B cell (primary cell): Measurements from ENCODE around the gene APBA3. TPM values are rescaled to one million over a fixed set of nuclear protein-coding genes. Genes with fewer than 3 reads are reported as not detected.

ENCODE experiments used
- ATAC-seq: fragments of 200-7000 bp; cut with Tn5 transposase; one replicate; pipeline ENCODE4 v1.10.0; 2021; ENCODE audit warnings: low read depth, mild to moderate bottlenecking, moderate number of reproducible peaks, moderate library complexity
- CTCF ChIA-PET: fragments of 350-600 bp; sonication (Branson Sonifier 250); formaldehyde crosslinking; loops from one replicate; lab custom pipeline; 2021; ENCODE audit warnings: antibody characterized with exemption, inconsistent platforms; lab: Charles Lee
- POLR2A ChIA-PET: fragments of 350-600 bp; sonication (Branson Sonifier 250); formaldehyde crosslinking; loops from one replicate; lab custom pipeline; 2021; ENCODE audit warnings: antibody characterized with exemption; lab: Charles Lee
- DNase-seq: peaks from one replicate; pipeline ENCODE4 v3.0.0; 2013
- H2AFZ ChIP-seq: 2 replicates; pipeline ENCODE4 v1.6.1; 2012; ENCODE audit warnings: mild to moderate bottlenecking, low read depth, low read length; ENCODE audit not compliant: insufficient read depth, poor library complexity, severe bottlenecking
- H3K27ac ChIP-seq, 2 donors: 1 replicate in 1 of 2; 2 replicates in 1 of 2; pipeline ENCODE4 v1.5.1; 2012 to 2013; ENCODE audit warnings: low read length in 2 of 2, mild to moderate bottlenecking in 2 of 2, moderate library complexity in 1 of 2
- H3K27me3 ChIP-seq, 4 experiments: fragments of 200-600 bp in 1 of 4; sonication (generic) in 1 of 4; replicated peaks in 1 of 4; 1 replicate in 2 of 4; 2 replicates in 2 of 4; pipeline versions ENCODE4 v1.6.1 to v1.7.0; 2013 to 2016; ENCODE audit warnings: low read length in 3 of 4, mild to moderate bottlenecking in 2 of 4, mixed read lengths in 1 of 4, moderate library complexity in 1 of 4; ENCODE audit not compliant: insufficient read depth in 4 of 4, control insufficient read depth in 3 of 4; ENCODE audit errors: control extremely low read depth in 1 of 4
- H3K36me3 ChIP-seq, 2 experiments: replicated peaks in 1 of 2; 1 replicate in 1 of 2; 2 replicates in 1 of 2; pipeline versions ENCODE4 v1.6.1 to v1.7.1; 2013; ENCODE audit warnings: low read length in 1 of 2; ENCODE audit not compliant: insufficient read depth in 2 of 2, control insufficient read depth in 1 of 2; ENCODE audit errors: control extremely low read depth in 1 of 2, extremely low read depth in 1 of 2
- H3K4me1 ChIP-seq, 2 donors: fragments of 200-600 bp in 1 of 2; sonication (generic) in 1 of 2; 1 replicate in 1 of 2; 2 replicates in 1 of 2; pipeline versions ENCODE4 v1.5.1 to v1.6.1; 2013 to 2017; ENCODE audit warnings: low read length in 2 of 2; ENCODE audit not compliant: control insufficient read depth in 2 of 2, insufficient read depth in 2 of 2
- H3K4me2 ChIP-seq: replicated peaks from 2 replicates; pipeline ENCODE3; 2012; ENCODE audit warnings: mild to moderate bottlenecking, low read depth, low read length; ENCODE audit not compliant: poor library complexity, severe bottlenecking
- H3K4me3 ChIP-seq, 5 experiments: fragments of 200-600 bp in 1 of 5; sonication (generic) in 1 of 5; 1 replicate in 3 of 5; 2 replicates in 2 of 5; pipeline versions ENCODE4 v1.5.1 to v1.7.0; 2011 to 2016; ENCODE audit warnings: low read length in 4 of 5, mild to moderate bottlenecking in 4 of 5, low read depth in 2 of 5, control low read depth in 1 of 5, moderate library complexity in 1 of 5; ENCODE audit not compliant: insufficient read depth in 1 of 5; ENCODE audit errors: control extremely low read depth in 1 of 5, extremely low read depth in 1 of 5
- H3K79me2 ChIP-seq: fragments of 200-600 bp; sonication (generic); one replicate; pipeline ENCODE4 v1.6.0; 2016; ENCODE audit warnings: low read length; ENCODE audit not compliant: control insufficient read depth, insufficient read depth
- H3K9ac ChIP-seq: fragments of 200-600 bp; sonication (generic); 2 replicates; pipeline ENCODE4 v1.6.1; 2017; ENCODE audit warnings: mild to moderate bottlenecking, low read length, moderate library complexity
- H3K9me3 ChIP-seq, 3 donors: one replicate each; pipeline versions ENCODE4 v1.6.1 to v1.7.1; 2013; ENCODE audit warnings: low read length in 2 of 3; ENCODE audit not compliant: control insufficient read depth in 2 of 3, insufficient read depth in 1 of 3; ENCODE audit errors: control extremely low read depth in 1 of 3
- H4K20me1 ChIP-seq: 2 replicates; pipeline ENCODE4 v1.6.0; 2012; ENCODE audit warnings: mild to moderate bottlenecking, low read length; ENCODE audit not compliant: insufficient read depth, control insufficient read depth, poor library complexity, severe bottlenecking
- H3K27ac Mint-ChIP-seq: one replicate; pipeline ENCODE4 v1.8.0; 2021; ENCODE audit warnings: mixed read lengths
- H3K27me3 Mint-ChIP-seq: one replicate; pipeline ENCODE4 v1.8.0; 2021; ENCODE audit warnings: mixed read lengths
- H3K4me1 Mint-ChIP-seq: one replicate; pipeline ENCODE4 v1.8.0; 2021; ENCODE audit warnings: mixed read lengths
- H3K4me3 Mint-ChIP-seq: one replicate; pipeline ENCODE4 v1.8.0; 2021; ENCODE audit warnings: mixed read lengths
- H3K9me3 Mint-ChIP-seq: one replicate; pipeline ENCODE4 v1.8.0; 2022; ENCODE audit warnings: mixed read lengths; ENCODE audit not compliant: insufficient read depth
- EZH2 ChIP-seq: IDR thresholded peaks from 2 replicates; pipeline ENCODE4 v1.6.1; 2012; ENCODE audit warnings: borderline replicate concordance, low read depth, mild to moderate bottlenecking, moderate library complexity, low read length; ENCODE audit not compliant: insufficient read depth, poor library complexity, severe bottlenecking
- WGBS: methylation state at CpG from one replicate; pipeline ENCODE4 v1.1.5; 2013; ENCODE audit warnings: missing lambda C conversion rate; ENCODE audit not compliant: insufficient coverage; 5-methylcytosine and 5-hydroxymethylcytosine counted together
- intact Hi-C: fragments of 100-400 bp; cut with micrococcal nuclease; formaldehyde crosslinking; loops from one replicate; pipeline ENCODE4 v1.10.0; 2022
- polyA plus RNA-seq: library from polyadenylated mRNA; depleted of rRNA; stranded (reverse); fragments of >200 nt; gene quantifications from 2 replicates; pipeline ENCODE4 v1.2.3, GENCODE V29; 2012
- total RNA-seq, 2 donors: library from RNA; stranded (reverse); fragments of 120-200 nt in 1 of 2; gene quantifications; 1 replicate in 1 of 2; 2 replicates in 1 of 2; pipeline versions ENCODE4 v1.2.3 to v1.2.4, GENCODE V29; 2013 to 2022
- TF ChIP-seq, protein P1 (sequence below): fragments of 200-600 bp; IDR thresholded peaks from one replicate; pipeline ENCODE4 v1.8.0; 2022; ENCODE audit warnings: antibody characterized with exemption, mild to moderate bottlenecking

APBA3 gene
- total and polyA plus RNA-seq, 2 donors (not counting 1 experiment from before 2014, with no cell fraction given), result 61.4 to 91.2 TPM

DNA sequence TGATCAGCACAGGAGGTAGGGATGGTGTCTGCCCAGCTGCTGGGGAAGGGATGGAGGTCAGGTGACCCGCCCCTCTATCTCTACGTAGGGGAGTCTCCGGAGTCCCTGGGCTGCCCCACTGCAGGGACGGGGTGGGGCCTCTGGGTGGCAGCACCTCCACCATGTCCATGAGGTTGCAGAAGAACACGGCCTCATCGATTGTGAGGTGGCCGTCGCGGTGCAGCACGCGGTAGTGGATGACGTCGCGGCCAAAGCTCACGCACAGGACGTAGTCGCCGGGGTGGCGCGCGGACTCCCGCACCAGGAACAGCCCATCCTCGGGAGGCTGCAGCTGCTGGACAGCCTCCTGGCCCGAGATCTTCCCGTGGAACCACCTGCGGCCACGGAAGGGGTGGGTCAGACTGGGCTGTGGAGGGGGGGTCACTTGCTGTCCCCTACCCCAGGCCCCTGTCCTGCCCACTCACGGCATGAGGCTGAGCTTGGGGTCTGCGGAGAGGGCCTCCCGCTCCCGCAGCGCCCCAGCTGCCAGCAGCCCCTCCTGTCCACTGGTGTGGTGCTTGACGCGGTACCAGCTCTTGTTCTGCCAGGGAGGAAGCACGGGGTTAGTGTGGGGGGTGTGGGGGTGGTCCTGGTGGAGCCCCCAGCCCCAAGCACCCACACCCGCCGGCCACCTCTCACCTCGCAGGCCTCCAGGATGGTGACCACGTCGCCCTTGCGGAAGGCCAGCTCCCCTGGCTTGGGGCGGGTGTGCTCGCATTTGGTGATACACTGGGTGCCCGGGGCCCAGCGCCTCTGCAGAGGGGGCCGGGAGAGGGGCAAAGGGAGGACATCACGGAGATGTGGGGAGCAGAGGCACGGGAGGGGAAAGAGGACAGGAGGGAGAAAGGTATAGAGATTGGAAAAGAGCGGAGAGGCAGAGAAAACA lies 22.4 kb upstream of the APBA3 start:
- peaks cover 19% of the 10 kb centered on the region for H3K4me1 Mint-ChIP-seq
- peak overlapping the region; percentile 79 for H3K4me3 Mint-ChIP-seq
- Histone ChIP-seq H3K9me3 (peaks cover 0 to 31% (median 21%) of the 10 kb centered on the region in 3 donors), H3K79me2 (no peaks in the 10 kb centered on the region), H3K36me3 (no peaks in the 10 kb centered on the region), H2AFZ (no peak overlapping the region), H3K27ac (no peak overlapping the region), H3K4me1 (peaks cover 11 to 13% of the 10 kb centered on the region in 2 donors), H4K20me1 (no peaks in the 10 kb centered on the region), H3K9ac (no peak overlapping the region), H3K4me3 (no peak overlapping the region), H3K4me2 (peak overlapping the region; percentile 95), H3K27me3 (peaks cover 0 to 2% (median 0%) of the 10 kb centered on the region in 4 experiments)
- H3K9me3 Mint-ChIP-seq, result peaks cover 12% of the 10 kb centered on the region
- H3K27me3 Mint-ChIP-seq, result no peaks in the 10 kb centered on the region
- 93% methylated on average over 41 of the region's 49 CpGs for WGBS
- intact Hi-C loops, result no loop called here
- DNase-seq (peak; percentile 36), ATAC-seq (peak; percentile 32)
- POLR2A ChIA-PET, result no interaction called here
- H3K27ac Mint-ChIP-seq, result no peak overlapping the region
- CTCF ChIA-PET, result interaction anchor here (1.0 kb wide), 1 partner anchor 38 kb away, joined by 3 read pairs; no protein-coding TSS in a partner anchor
- TF ChIP-seq, protein P1, sequence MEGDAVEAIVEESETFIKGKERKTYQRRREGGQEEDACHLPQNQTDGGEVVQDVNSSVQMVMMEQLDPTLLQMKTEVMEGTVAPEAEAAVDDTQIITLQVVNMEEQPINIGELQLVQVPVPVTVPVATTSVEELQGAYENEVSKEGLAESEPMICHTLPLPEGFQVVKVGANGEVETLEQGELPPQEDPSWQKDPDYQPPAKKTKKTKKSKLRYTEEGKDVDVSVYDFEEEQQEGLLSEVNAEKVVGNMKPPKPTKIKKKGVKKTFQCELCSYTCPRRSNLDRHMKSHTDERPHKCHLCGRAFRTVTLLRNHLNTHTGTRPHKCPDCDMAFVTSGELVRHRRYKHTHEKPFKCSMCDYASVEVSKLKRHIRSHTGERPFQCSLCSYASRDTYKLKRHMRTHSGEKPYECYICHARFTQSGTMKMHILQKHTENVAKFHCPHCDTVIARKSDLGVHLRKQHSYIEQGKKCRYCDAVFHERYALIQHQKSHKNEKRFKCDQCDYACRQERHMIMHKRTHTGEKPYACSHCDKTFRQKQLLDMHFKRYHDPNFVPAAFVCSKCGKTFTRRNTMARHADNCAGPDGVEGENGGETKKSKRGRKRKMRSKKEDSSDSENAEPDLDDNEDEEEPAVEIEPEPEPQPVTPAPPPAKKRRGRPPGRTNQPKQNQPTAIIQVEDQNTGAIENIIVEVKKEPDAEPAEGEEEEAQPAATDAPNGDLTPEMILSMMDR, result peak; percentile 43
- no peak for TF ChIP-seq EZH2

DNA sequence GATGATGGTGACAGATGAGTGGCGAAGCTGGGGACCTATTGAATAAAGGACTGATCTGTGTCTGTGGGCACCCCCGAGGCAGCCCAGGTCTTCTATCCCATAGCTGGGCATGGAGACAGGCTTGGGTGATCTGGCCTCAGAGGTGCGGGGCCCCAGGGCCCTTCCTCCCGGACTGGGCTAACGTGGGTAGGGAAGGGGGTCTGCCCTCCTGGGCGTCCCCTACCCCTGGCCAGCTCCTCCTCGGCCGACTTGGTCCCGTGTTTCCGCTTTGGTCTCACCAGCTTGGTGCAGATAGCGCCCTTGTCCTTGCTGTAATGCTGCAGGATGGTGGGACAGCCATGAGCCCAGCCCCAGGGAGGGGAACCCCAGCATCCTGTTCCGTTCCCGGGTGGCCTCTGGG lies 21.4 kb upstream of the APBA3 start:
- Mint-ChIP-seq H3K27ac (no peak overlapping the region), H3K4me1 (peaks cover 18% of the 10 kb centered on the region), H3K4me3 (no peak overlapping the region), H3K27me3 (no peaks in the 10 kb centered on the region), H3K9me3 (peaks cover 12% of the 10 kb centered on the region)
- Histone ChIP-seq H3K4me2 (no peak overlapping the region), H3K9me3 (peaks cover 0 to 31% (median 21%) of the 10 kb centered on the region in 3 donors), H3K27me3 (peaks cover 0 to 2% (median 0%) of the 10 kb centered on the region in 4 experiments), H3K36me3 (no peaks in the 10 kb centered on the region), H3K9ac (no peak overlapping the region), H3K4me1 (peaks cover 11 to 13% of the 10 kb centered on the region in 2 donors), H3K27ac (no peak overlapping the region), H3K4me3 (no peak overlapping the region), H3K79me2 (no peaks in the 10 kb centered on the region), H4K20me1 (no peaks in the 10 kb centered on the region), H2AFZ (no peak overlapping the region)
- TF ChIP-seq, protein P1, result no peak
- no peak for TF ChIP-seq EZH2
- WGBS, result 95% methylated on average over 13 of the region's 13 CpGs
- POLR2A ChIA-PET, result no interaction called here
- CTCF ChIA-PET, result no interaction called here
- DNase-seq, result no peak
- intact Hi-C loops, result no loop called here
- ATAC-seq, result no peak
